ENCODE results near the gene MACROD2.

MACROD2 gene

GRCh38 chr20:14343491-14344065 lies 348.3 kb downstream of the MACROD2 start:
- TF ChIP-seq CTCF (IDR thresholded peaks at IDR 0.05; ENCODE audit: control insufficient read depth, insufficient read depth, low read depth, low read length, missing control alignments): no peak
- DNase-seq (ENCODE audit: low read depth): no peak
- no peak overlapping the region for H3K4me3 ChIP-seq (ENCODE audit: control insufficient read depth, low read depth, low read length)

- no peak for DNase-seq (ENCODE audit: low read depth)
- no peak overlapping the region for H3K4me3 ChIP-seq (ENCODE audit: control insufficient read depth, low read depth, low read length)
- no peak for TF ChIP-seq CTCF (IDR thresholded peaks at IDR 0.05; ENCODE audit: control insufficient read depth, insufficient read depth, low read depth, low read length, missing control alignments)
Observed at GRCh38 chr20:14344746-14345145, 349.4 kb downstream of the MACROD2 start.

DNA sequence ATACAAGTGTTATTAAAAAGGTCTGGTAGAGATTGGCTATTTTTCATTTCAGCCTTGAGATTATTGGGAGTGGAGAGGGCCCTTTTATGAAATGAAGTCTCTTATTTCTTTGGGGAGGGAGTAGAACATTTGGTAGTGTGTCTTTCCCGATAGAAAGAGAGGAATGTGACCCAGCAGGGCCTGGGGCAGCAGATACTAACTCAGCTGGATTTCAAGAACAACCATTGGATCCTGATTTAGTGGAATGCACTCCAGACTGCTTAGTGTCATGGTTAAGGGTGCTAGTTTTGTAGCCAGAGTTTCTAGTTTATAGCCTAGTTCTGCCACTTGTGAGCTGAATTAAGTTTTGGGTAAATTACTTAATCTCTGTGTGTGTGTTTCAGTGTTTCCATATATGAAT lies 360.5 kb downstream of the MACROD2 start:
- no peak for TF ChIP-seq CTCF (IDR thresholded peaks at IDR 0.05; ENCODE audit: control insufficient read depth, insufficient read depth, low read depth, low read length, missing control alignments)
- no peak for DNase-seq (ENCODE audit: low read depth)
- H3K4me3 ChIP-seq (ENCODE audit: control insufficient read depth, low read depth, low read length): no peak overlapping the region

GRCh38 chr20:14360416-14360815 lies 365.1 kb downstream of the MACROD2 start:
- no peak overlapping the region for H3K4me3 ChIP-seq (ENCODE audit: control insufficient read depth, low read depth, low read length)
- no peak for DNase-seq (ENCODE audit: low read depth)
- no peak for TF ChIP-seq CTCF (IDR thresholded peaks at IDR 0.05; ENCODE audit: control insufficient read depth, insufficient read depth, low read depth, low read length, missing control alignments)

GRCh38 chr20:14361509-14362345 lies 366.4 kb downstream of the MACROD2 start:
- DNase-seq (ENCODE audit: low read depth): no peak
- no peak overlapping the region for H3K4me3 ChIP-seq (ENCODE audit: control insufficient read depth, low read depth, low read length)
- no peak for TF ChIP-seq CTCF (IDR thresholded peaks at IDR 0.05; ENCODE audit: control insufficient read depth, insufficient read depth, low read depth, low read length, missing control alignments)

- no peak for DNase-seq (ENCODE audit: low read depth)
- no peak for TF ChIP-seq CTCF (IDR thresholded peaks at IDR 0.05; ENCODE audit: control insufficient read depth, insufficient read depth, low read depth, low read length, missing control alignments)
- no peak overlapping the region for H3K4me3 ChIP-seq (ENCODE audit: control insufficient read depth, low read depth, low read length)
Observed at GRCh38 chr20:14374196-14374595, 378.9 kb downstream of the MACROD2 start.
